ENCODE data around the gene SPINT4.
"Not testable (repeated sequence)": the region's sequence is repeated elsewhere in the genome, so short reads cannot be mapped to it uniquely, and the experiment has no call there.

The SPINT4 gene

DNA sequence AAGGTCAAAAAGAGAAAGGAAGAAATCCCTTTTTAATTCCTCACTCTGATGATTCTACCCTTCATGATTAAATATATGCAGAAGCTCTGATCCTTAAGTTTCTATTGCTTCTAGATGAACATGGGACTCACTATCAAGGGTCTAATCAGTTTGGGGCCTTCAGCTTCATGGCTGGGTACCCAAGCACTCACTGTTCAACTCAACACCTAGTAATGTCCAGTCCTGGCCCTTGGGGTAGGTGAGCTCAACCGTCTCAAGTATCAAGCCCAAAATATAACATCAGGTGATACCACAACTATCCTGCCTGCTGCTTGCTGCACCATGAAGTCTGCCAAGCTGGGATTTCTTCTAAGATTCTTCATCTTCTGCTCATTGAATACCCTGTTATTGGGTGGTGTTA lies at the start of gene SPINT4:
SPINT4 (plus strand) TSS at position 301 of the 400 bp plus-strand sequence; CDS start at position 322, 21 bp downstream.
- no peak for DNase-seq (ENCODE audit: low read depth in 2 of 2)

DNA sequence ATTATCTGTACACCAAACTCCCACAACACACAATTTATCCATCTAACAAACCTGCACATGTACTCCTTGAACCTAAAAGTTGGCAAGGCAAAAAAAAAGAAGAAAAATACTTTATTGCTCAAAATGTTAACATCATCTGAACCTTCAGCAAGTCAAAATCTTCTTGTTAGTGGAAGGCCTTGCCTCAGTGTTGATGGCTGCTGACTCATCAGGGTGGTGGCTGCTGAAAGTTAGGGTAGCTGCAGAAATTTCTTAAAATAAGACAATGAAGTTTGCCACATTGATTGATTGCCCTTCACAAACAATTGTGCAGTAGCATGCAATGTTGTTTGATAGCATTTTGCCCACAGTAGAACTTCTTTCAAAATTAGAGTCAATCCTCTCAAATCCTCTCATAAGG lies 49.4 kb upstream of the SPINT4 start:
- DNase-seq (ENCODE audit: low read depth in 2 of 2), result no peak

DNA sequence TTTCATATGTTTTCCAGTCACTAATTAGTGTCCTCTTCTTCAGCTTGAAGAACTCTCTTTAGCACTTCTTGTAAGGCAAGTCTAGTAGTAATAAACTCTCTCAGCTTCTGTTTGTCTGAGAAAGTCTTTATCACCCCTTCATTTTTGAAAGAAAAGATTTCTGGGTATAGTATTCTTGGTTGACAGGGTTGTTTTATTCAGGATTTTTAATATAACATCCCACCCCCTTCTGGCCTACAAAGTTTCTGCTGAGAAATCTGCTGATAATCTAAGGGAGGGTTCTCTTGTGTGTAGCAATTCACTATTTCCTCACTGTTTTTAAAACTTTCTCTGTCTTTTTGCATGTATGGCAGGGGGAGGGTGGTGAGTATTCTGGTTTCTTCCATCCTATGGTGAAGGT lies 42.5 kb upstream of the SPINT4 start:
- DNase-seq (ENCODE audit: low read depth in 2 of 2), result no peak

DNA sequence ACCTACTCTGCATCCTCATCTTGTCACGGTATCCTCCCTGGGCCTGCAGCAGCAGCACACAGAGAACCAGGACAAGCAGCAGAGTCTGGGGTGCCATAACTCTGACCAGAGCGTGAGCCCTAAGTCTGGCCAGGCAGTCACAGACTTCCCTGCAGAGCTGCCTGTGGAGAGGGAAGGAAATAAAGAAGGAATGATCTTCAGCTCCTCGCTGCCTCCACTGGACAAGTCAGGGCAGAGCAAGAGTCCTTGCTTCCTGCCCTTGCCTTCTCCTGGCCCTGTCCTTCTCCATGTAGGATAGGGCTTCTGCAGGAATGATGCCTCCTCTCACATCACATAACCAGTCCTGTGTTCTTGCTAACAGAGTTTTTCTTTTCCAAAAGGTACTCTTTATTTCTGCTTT lies 36.3 kb upstream of the SPINT4 start:
- DNase-seq (ENCODE audit: low read depth in 2 of 2), result no peak

- DNase-seq (ENCODE audit: low read depth in 2 of 2), result not testable (repeated sequence)
Measured at GRCh38 chr20:45693346-45693745, 28.8 kb upstream of the SPINT4 start.

DNA sequence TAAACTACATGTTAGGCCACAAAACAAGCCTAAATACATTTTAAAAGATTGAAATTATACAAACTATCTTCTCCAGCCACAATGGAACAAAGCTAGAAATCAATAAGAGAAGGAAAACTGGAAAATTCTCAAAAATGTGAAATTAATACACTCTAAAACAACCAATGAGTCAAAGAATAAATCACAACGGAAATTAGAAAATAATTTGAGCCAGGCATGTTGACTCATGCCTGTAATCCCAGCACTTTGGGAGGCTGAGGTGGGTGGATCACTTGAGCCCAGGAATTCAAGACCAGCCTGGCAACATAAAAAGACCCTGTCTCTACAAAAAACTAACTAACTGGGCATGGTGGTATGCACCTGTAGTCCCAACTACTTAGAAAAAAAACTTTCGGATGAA lies 26.7 kb upstream of the SPINT4 start:
- DNase-seq (ENCODE audit: low read depth in 2 of 2), result no peak

DNA sequence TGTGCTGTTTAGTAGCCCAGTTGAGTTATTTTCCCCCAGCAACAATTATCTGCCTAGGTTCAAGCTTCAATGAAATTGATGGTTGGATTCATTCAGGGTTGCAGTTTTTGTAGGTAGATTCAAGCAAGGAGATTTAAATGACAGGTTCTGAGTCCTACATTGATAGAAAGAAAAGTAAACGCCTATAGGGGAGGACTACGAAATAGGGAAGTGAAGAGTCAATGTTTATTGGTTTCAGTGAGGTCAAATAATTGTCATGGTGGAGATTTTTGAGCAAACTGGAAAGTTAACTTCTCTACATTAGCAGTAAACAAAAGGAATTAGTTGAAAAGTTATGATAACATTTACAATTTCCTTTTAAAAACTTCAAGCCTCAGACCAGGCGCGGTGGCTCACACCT lies 21.0 kb upstream of the SPINT4 start:
- no peak for DNase-seq (ENCODE audit: low read depth in 2 of 2)

DNA sequence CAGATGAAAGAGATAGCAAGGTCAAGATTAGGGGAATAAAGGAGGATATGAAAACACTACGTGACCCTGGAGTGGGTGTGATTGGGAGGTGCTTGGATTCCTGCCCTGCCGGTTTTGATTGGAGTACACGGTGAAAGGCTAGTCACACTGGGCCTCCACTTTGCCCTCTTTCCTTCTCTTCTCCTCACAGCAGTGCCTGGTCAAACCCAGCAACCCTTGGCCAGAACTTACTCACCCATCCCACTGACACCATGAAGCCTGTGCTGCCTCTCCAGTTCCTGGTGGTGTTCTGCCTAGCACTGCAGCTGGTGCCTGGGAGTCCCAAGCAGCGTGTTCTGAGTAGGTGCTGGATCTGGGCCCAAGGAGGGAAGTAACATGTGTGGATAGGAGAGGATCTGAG lies 20.3 kb upstream of the SPINT4 start, which contains the start of gene WFDC13:
WFDC13 (plus strand) TSS at position 166 of the 400 bp plus-strand sequence; CDS start at position 252, 86 bp downstream.
- no peak for DNase-seq (ENCODE audit: low read depth in 2 of 2)

- DNase-seq (ENCODE audit: low read depth in 2 of 2), result no peak
Measured at GRCh38 chr20:45704969-45705637, 17.0 kb upstream of the SPINT4 start, which contains the start of gene WFDC10B. TSS of gene WFDC10B (minus strand) at chr20:45705019. CDS start at chr20:45685992, 19,027 bp downstream.

- DNase-seq (ENCODE audit: low read depth in 2 of 2), result not testable (repeated sequence)
Measured at GRCh38 chr20:45716141-45716688, 5.9 kb upstream of the SPINT4 start.

- DNase-seq (ENCODE audit: low read depth in 2 of 2), result no peak
Measured at GRCh38 chr20:45725134-45725533, 3.0 kb downstream of the SPINT4 start.

DNA sequence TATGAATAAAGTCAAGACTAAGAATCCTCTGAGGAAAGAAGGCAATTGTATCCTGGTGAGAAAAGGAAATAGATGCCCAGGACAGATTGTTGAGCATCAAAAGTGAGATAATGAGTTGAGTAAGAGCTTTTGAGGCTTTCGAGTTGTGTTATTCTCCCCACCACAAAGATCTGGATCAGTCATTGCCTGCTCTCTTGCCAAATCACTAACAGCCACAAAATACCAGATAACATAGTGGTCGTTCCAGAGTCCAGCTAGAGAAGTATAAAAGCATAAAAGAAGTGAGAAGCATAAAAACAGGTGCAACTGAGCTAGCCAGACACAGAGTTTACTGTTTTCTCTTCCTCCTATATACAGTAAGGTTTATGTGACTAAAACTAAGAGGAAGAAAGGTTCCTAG lies 4.9 kb downstream of the SPINT4 start:
- DNase-seq (ENCODE audit: low read depth in 2 of 2), result no peak

DNA sequence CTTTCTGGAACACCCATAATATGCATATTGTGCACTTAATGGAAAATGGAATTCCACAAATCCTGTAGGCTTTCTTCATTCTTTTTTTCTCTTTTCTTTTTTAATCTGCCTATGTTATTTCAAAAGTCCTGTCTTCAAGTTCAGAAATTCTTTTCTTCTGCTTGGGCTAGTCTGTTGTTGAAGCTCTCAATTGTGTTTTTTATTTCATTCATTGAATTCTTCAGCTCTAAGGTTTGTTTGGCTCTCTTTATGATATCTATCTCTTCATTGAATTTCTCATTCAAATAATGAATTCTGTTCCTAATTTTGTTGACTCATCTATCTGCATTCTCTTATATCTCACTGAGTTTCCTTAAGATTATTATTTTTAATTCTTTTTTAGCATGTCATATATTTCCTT lies 10.1 kb downstream of the SPINT4 start:
- no peak for DNase-seq (ENCODE audit: low read depth in 2 of 2)

- DNase-seq (ENCODE audit: low read depth in 2 of 2), result no peak
Measured at GRCh38 chr20:45735552-45735951, 13.4 kb downstream of the SPINT4 start.

- no peak for DNase-seq (ENCODE audit: low read depth in 2 of 2)
Measured at GRCh38 chr20:45735988-45736387, 13.8 kb downstream of the SPINT4 start.

DNA sequence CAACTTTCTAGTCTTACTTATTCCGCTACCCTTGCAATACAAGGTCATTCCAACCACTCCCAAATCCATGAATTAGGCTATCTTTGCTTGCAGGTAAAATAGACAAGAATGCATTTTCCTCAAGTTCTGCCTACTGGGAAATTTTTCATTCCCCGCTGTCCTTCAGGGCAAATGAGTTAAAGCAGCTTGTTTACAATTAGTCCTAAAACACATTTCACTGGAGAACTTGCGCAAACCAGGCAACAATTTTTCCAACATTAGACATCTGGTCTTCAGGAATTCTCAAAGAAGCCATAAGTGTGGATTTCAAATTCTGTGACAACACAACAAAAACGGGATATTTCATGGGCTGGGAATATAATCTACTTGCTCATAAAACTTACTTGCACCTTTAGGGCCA lies 20.4 kb downstream of the SPINT4 start:
- no peak for DNase-seq (ENCODE audit: low read depth in 2 of 2)

- no peak for DNase-seq (ENCODE audit: low read depth in 2 of 2)
Measured at GRCh38 chr20:45745015-45745414, 22.9 kb downstream of the SPINT4 start.

DNA sequence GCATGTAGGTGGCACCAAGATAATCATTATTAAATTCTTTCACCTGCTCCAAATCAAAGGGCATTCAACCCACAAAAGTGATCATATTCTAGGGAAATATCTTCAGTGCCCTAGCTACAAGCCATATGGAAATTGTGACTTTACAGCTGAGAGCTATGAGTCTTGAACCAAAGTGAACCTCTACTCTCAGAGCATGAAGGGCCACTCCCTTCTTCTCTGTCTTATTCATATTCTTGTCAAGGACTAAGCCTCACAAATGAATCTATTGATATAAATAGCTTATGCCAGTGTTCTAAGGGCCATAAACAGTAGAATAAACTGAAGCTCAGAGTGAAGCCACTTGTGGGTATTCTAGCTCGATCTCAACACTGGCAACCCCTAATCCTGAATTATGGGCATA lies 29.6 kb downstream of the SPINT4 start:
- DNase-seq (ENCODE audit: low read depth in 2 of 2), result no peak

DNA sequence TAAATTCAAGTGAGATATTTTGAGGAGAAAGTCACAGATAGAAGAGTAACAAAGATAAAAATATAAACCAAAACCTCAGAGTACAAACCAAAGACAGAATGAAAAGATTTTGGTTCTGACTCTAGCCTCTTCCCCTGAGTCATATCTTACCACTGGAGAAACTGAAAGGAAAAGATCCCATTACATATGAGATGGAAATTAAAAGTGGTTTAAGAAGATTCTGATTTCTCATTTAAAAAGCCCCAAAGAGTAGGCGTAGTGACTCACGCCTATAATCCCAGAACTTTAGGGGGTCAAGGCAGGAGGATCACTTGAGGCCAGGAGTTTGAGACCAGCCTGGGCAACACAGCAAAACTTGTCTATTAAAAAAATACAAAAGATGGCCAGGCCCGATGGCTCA lies 30.6 kb downstream of the SPINT4 start:
- DNase-seq (ENCODE audit: low read depth in 2 of 2), result no peak

- no peak for DNase-seq (ENCODE audit: low read depth in 2 of 2)
Measured at GRCh38 chr20:45758096-45758495, 35.9 kb downstream of the SPINT4 start.

DNA sequence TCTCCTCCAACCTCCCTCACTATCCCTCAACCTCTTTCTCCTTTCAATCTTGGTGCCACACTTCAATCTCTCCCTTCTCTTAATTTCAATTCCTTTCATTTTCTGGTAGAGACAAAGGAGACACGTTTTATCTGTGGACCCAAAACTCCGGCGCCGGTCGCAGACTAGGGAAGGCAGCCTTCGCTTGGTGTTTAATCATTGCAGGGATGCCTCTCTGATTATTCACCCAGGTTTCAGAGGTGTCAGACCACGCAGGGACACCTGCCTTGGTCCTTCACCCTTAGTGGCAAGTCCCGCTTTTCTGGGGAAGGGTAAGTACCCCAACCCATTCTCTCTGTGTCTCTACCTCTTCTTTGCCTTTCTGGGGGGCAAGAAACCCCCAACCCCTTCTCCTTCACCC lies 37.8 kb downstream of the SPINT4 start:
- not testable (repeated sequence) for DNase-seq (ENCODE audit: low read depth in 2 of 2)

DNA sequence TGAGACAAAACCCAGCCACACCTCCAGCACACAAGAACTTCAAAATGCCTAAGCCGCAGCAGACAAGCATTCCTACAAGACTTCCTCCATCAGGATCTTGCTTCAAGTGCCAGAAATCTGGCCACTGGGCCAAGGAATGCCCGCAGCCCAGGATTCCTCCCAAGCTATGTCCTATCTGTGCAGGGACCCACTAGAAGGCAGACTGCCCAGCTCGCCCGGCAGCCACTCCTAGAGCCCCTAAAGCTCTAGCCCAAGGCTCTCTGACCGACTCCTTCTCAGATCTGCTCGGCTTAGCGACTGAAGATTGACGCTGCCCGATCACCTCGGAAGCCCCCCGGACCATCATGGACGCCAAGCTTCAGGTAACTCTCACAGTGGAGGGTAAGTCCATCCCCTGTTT lies 39.8 kb downstream of the SPINT4 start:
- not testable (repeated sequence) for DNase-seq (ENCODE audit: low read depth in 2 of 2)

- DNase-seq (ENCODE audit: low read depth in 2 of 2), result not testable (repeated sequence)
Measured at GRCh38 chr20:45764618-45765282, 42.6 kb downstream of the SPINT4 start.

Data from fibroblast of skin of left biceps (primary cell).